Endothelial cell of umbilical vein (primary cell): ENCODE measurements around the gene GNAO1. TPM values are rescaled to one million over a fixed set of nuclear protein-coding genes. Genes with fewer than 3 reads are reported as not detected.

ENCODE experiments used
- BruUV-seq: library from RNA; stranded (reverse); fragments of 400-500 nt; replicated peaks from 2 replicates; lab custom pipeline; 2021; lab: Mats Ljungman, UMichigan
- CTCF ChIA-PET: fragments of 300-600, 350-600 bp; sonication (Branson Sonifier 250); formaldehyde crosslinking; loops from one replicate; lab custom pipeline; 2021; ENCODE audit warnings: antibody characterized with exemption, inconsistent platforms; lab: Charles Lee
- POLR2A ChIA-PET: fragments of 300-600, 350-600 bp; sonication (Branson Sonifier 250); formaldehyde crosslinking; loops from one replicate; lab custom pipeline; 2021; ENCODE audit warnings: antibody characterized with exemption, inconsistent platforms; lab: Charles Lee
- DNase-seq: peaks from one replicate; pipeline ENCODE4 v3.0.0-alpha.2; 2011; ENCODE audit warnings: low read depth, low spot score
- FAIRE-seq: peaks from 2 replicates; lab custom pipeline; 2011; peaks lifted over from hg19 to GRCh38; lab: Jason Lieb, UNC
- H2AFZ ChIP-seq: 2 replicates; pipeline ENCODE4 v1.6.0; 2012; ENCODE audit warnings: low read depth, low read length, control low read depth, inconsistent platforms
- H3K27ac ChIP-seq: 2 replicates; pipeline ENCODE4 v1.5.1; 2011; ENCODE audit warnings: low read depth, mild to moderate bottlenecking, control low read depth, low read length, moderate library complexity; ENCODE audit not compliant: insufficient read depth
- H3K27me3 ChIP-seq, 2 experiments: 2 replicates each; pipeline versions ENCODE4 v1.6.0 to v1.6.1; 2011; ENCODE audit warnings: low read length in 2 of 2, mixed read lengths in 1 of 2; ENCODE audit not compliant: control insufficient read depth in 2 of 2, insufficient read depth in 2 of 2
- H3K36me3 ChIP-seq, 2 experiments: 2 replicates in 1 of 2; 3 replicates in 1 of 2; pipeline ENCODE4 v1.5.1; 2011; ENCODE audit warnings: low read length in 2 of 2, mild to moderate bottlenecking in 1 of 2, moderate library complexity in 1 of 2; ENCODE audit not compliant: control insufficient read depth in 2 of 2, insufficient read depth in 2 of 2; ENCODE audit errors: extremely low read depth in 1 of 2
- H3K4me1 ChIP-seq: 3 replicates; pipeline ENCODE4 v1.5.1; 2011; ENCODE audit warnings: mild to moderate bottlenecking, low read length; ENCODE audit not compliant: control insufficient read depth, insufficient read depth; ENCODE audit errors: extremely low read depth
- H3K4me2 ChIP-seq: 2 replicates; pipeline ENCODE4 v1.6.1; 2011; ENCODE audit warnings: low read length, control low read depth, mixed read lengths; ENCODE audit not compliant: insufficient read depth
- H3K4me3 ChIP-seq, 3 experiments: fragments of 200-600 bp in 1 of 3; sonication (generic), shearing (Covaris generic) in 1 of 3; replicated peaks in 1 of 3; 2 replicates each; pipeline ENCODE4 v1.5.1; 2011 to 2016; ENCODE audit warnings: control low read depth in 3 of 3, low read length in 3 of 3, mild to moderate bottlenecking in 2 of 3, inconsistent platforms in 1 of 3, low read depth in 1 of 3, moderate library complexity in 1 of 3; ENCODE audit not compliant: insufficient read depth in 1 of 3
- H3K79me2 ChIP-seq: 2 replicates; pipeline ENCODE4 v1.6.0; 2012; ENCODE audit warnings: low read length, inconsistent platforms; ENCODE audit not compliant: control insufficient read depth, insufficient read depth
- H3K9ac ChIP-seq: replicated peaks from 2 replicates; pipeline ENCODE3; 2011; ENCODE audit warnings: low read length, control low read depth; ENCODE audit not compliant: insufficient read depth; ENCODE audit errors: extremely low read depth
- H3K9me1 ChIP-seq: replicated peaks from 3 replicates; pipeline ENCODE4 v1.6.0; 2011; ENCODE audit warnings: mild to moderate bottlenecking, low read length; ENCODE audit not compliant: control insufficient read depth, insufficient read depth; ENCODE audit errors: extremely low read depth
- H3K9me3 ChIP-seq: replicated peaks from 2 replicates; pipeline ENCODE4 v1.5.1; 2012; ENCODE audit warnings: low read length, inconsistent platforms; ENCODE audit not compliant: control insufficient read depth, insufficient read depth
- H4K20me1 ChIP-seq: replicated peaks from 2 replicates; pipeline ENCODE3; 2011; ENCODE audit warnings: mild to moderate bottlenecking, low read length; ENCODE audit not compliant: control insufficient read depth, insufficient read depth; ENCODE audit errors: extremely low read depth
- EZH2 ChIP-seq: IDR thresholded peaks from 2 replicates; pipeline ENCODE4 v1.6.1; 2012; ENCODE audit warnings: borderline replicate concordance, low read depth, mild to moderate bottlenecking, moderate library complexity, low read length, inconsistent platforms; ENCODE audit not compliant: severe bottlenecking
- FOS ChIP-seq: IDR thresholded peaks from 2 replicates; pipeline ENCODE4 v1.6.1; 2011; ENCODE audit warnings: mild to moderate bottlenecking, low read length, moderate library complexity, borderline replicate concordance; ENCODE audit not compliant: insufficient read depth
- GATA2 ChIP-seq: IDR thresholded peaks from 2 replicates; pipeline ENCODE4 v1.7.0; 2011; ENCODE audit warnings: low read depth, mild to moderate bottlenecking, moderate library complexity, mixed read lengths, low read length; ENCODE audit not compliant: insufficient read length, insufficient read depth
- JUN ChIP-seq: IDR thresholded peaks from 2 replicates; pipeline ENCODE4 v1.6.1; 2011; ENCODE audit warnings: borderline replicate concordance, low read depth; ENCODE audit not compliant: insufficient read length, insufficient read depth
- MAX ChIP-seq: IDR thresholded peaks from 2 replicates; pipeline ENCODE4 v1.6.1; 2011; ENCODE audit not compliant: insufficient read depth, insufficient read length
- MYC ChIP-seq: IDR thresholded peaks from one replicate; pipeline ENCODE4 v1.6.1; 2011; ENCODE audit warnings: mild to moderate bottlenecking, low read depth, low read length
- POLR2A ChIP-seq: IDR thresholded peaks from 2 replicates; pipeline ENCODE4 v1.6.1; 2012; ENCODE audit warnings: low read depth, mild to moderate bottlenecking, control low read depth, low read length
- POLR2AphosphoS5 ChIP-seq: IDR thresholded peaks from 2 replicates; pipeline ENCODE4 v1.6.1; 2012; ENCODE audit warnings: low read depth, mild to moderate bottlenecking, control low read depth, low read length, moderate library complexity; ENCODE audit not compliant: insufficient read depth
- dilution Hi-C: fragments of 300-500 bp; cut with MboI; formaldehyde crosslinking; loops from one replicate; pipeline ENCODE4 v1.15.0; 2019; ENCODE audit warnings: low sequenced_read_pairs; ENCODE audit not compliant: extremely low pct_ligation_motif_present
- intact Hi-C: fragments of 100-400 bp; cut with micrococcal nuclease; formaldehyde crosslinking; loops from one replicate; pipeline ENCODE4 v1.10.0; 2022
- polyA plus RNA-seq, 4 experiments: library from polyadenylated mRNA; depleted of rRNA in 3 of 4; stranded (reverse) in 3 of 4; unstranded in 1 of 4; fragments of >200 nt; gene quantifications; 2 replicates each; pipeline versions ENCODE4 v1.2.1 to v1.2.3, GENCODE V29; 2011 to 2012; ENCODE audit warnings: missing spikeins in 1 of 4
- total RNA-seq: library from RNA; stranded (reverse); gene quantifications from 2 replicates; pipeline ENCODE4 v1.2.3, GENCODE V29; 2021

GNAO1 gene
- total and polyA plus RNA-seq, 2 donors (not counting 3 experiments of a cell fraction or from before 2014, with no cell fraction given), result not detected

- Histone ChIP-seq H3K27ac (no peak overlapping the region), H3K9me1 (no peaks in the 10 kb centered on the region), H3K27me3 (no peaks in the 10 kb centered on the region), H3K9me3 (no peaks in the 10 kb centered on the region), H3K4me2 (no peak overlapping the region), H3K9ac (no peak overlapping the region), H3K79me2 (no peaks in the 10 kb centered on the region), H3K4me1 (no peaks in the 10 kb centered on the region), H3K4me3 (no peak overlapping the region), H3K36me3 (no peaks in the 10 kb centered on the region), H2AFZ (no peak overlapping the region), H4K20me1 (no peaks in the 10 kb centered on the region)
- ChIA-PET POLR2A (no interaction called here), CTCF (no interaction called here)
- intact Hi-C loops (no loop called here), dilution Hi-C loops (no loop called here)
- TF ChIP-seq POLR2AphosphoS5, result no peak
- TF ChIP-seq GATA2, result no peak
- TF ChIP-seq MYC, result no peak
- no TSS peak for BruUV-seq
- DNase-seq (no peak), FAIRE-seq (no peak)
Measured at GRCh38 chr16:56212144-56212543, 20.9 kb downstream of the GNAO1 start.

- no peaks in the 10 kb centered on the region for H3K36me3 ChIP-seq
- no peak overlapping the region for H3K27ac ChIP-seq
- no peaks in the 10 kb centered on the region for H3K27me3 ChIP-seq
- H3K9me1 ChIP-seq, result no peaks in the 10 kb centered on the region
- no peaks in the 10 kb centered on the region for H3K79me2 ChIP-seq
- TF ChIP-seq MYC (no peak), EZH2 (no peak), FOS (no peak), POLR2A (no peak), JUN (no peak), MAX (no peak)
- H3K9ac ChIP-seq, result no peak overlapping the region
- H2AFZ ChIP-seq, result no peak overlapping the region
- H3K4me1 ChIP-seq, result no peaks in the 10 kb centered on the region
- no peak for DNase-seq
- no peaks in the 10 kb centered on the region for H3K9me3 ChIP-seq
- POLR2A ChIA-PET, result no interaction called here
- H3K4me3 ChIP-seq, result no peak overlapping the region
- CTCF ChIA-PET, result interaction anchor here (0.6 kb wide), 1 partner anchor 74 kb away, joined by 3 read pairs; no protein-coding TSS in a partner anchor
- no peak for FAIRE-seq
- dilution Hi-C loops, result no loop called here
- H3K4me2 ChIP-seq, result no peak overlapping the region
- no TSS peak for BruUV-seq
- H4K20me1 ChIP-seq, result no peaks in the 10 kb centered on the region
- intact Hi-C loops, result no loop called here
Measured at GRCh38 chr16:56221995-56222394, 30.7 kb downstream of the GNAO1 start.
